ENCODE results near the gene NOC4L.

Gene NOC4L

DNA sequence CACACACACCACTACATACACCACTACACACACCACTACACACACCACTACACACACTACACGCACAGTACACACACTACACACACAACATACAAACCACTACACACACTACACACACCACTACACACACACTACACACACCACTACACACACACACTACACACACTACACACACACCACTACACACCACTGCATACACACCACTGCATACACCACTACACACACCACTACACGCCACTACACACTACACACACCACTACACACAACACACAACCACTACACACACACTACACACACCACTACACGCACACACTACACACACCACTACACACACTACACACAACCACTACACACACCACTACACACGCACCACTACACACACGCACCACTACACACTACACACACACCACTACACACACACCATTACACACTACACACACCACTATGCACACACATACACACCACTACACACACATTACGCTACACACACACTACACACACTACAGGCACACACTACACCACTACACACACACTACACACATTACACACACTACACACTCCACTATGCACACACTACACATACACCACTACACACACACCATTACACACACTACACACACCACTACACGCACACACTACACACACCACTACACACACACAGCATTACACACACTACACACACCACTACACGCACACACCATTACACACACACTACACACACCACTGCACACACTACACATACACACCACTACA is 12.5 kb downstream of the NOC4L start:
- no peak for DNase-seq (ENCODE audit: low spot score)

DNA sequence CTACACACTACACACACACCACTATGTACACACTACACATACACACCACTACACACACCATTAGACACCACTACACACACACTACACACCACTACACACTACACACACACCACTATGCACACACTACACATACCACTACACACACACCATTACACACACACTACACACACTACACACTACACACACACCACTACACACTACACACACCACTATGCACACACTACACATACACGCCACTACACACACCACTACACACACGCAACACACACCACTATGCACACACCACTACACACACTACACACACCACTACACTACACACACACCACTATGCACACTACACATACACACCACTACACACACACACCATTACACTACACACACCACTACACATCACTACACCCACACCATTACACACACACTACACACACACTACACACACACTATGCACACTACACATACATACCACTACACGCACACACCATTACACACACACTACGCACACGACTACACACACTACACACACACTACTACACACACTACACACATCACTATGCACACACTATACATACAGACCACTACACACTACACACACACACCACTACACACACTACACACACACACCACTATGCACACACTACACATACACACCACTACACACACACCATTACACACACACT is 13.6 kb downstream of the NOC4L start:
- DNase-seq (ENCODE audit: low spot score), result no peak

DNA sequence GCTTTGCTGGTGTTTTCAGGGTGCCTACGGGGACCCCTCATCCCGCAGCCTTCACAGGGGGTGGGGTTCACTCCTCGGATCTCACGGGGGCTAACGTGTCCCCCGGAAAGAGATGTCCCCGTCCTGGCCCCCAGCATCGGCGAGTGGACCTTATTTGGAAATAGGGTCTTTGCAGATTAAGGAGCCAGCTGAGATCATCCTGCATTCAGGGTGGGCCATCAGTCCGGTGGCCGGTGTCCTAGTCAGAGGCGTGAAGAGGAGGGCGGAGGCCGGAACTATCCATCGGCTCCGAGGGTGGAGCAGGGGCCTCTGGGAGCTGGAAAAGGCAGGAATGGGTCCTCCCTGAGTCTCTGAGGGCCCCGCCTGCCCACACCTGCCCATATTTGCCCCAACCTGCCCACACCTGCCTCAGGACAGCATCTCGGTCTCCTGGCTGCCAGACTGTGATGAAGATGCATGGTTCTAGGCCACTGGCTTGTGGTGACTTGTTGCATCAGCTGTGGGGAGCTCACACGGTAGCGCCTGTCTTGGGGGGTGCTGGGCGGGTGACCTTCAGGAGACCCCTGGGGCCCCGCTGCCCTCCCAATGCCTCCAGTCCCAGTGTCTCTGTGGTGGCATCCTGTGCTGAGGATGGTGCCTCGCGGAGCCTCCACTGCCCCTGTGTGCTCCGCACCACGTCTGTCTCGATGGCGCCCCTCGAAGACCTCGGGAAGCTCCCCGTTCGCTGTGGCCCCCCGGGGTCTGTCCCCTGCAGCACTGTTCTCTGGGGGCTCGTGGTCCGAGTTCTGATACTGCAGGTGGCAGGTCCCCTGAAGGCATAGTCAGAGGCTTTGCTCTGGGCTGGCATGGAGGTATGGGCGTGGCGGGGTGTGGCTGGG is 14.7 kb downstream of the NOC4L start:
- no peak for DNase-seq (ENCODE audit: low spot score)

- DNase-seq (ENCODE audit: low spot score), result no peak
Observed at GRCh38 chr12:132159555-132160003, 15.3 kb downstream of the NOC4L start.

GRCh38 chr12:132160016-132160415 is 15.8 kb downstream of the NOC4L start:
- DNase-seq (ENCODE audit: low spot score), result no peak

GRCh38 chr12:132160601-132161035 is 16.4 kb downstream of the NOC4L start:
- DNase-seq (ENCODE audit: low spot score), result no peak

DNA sequence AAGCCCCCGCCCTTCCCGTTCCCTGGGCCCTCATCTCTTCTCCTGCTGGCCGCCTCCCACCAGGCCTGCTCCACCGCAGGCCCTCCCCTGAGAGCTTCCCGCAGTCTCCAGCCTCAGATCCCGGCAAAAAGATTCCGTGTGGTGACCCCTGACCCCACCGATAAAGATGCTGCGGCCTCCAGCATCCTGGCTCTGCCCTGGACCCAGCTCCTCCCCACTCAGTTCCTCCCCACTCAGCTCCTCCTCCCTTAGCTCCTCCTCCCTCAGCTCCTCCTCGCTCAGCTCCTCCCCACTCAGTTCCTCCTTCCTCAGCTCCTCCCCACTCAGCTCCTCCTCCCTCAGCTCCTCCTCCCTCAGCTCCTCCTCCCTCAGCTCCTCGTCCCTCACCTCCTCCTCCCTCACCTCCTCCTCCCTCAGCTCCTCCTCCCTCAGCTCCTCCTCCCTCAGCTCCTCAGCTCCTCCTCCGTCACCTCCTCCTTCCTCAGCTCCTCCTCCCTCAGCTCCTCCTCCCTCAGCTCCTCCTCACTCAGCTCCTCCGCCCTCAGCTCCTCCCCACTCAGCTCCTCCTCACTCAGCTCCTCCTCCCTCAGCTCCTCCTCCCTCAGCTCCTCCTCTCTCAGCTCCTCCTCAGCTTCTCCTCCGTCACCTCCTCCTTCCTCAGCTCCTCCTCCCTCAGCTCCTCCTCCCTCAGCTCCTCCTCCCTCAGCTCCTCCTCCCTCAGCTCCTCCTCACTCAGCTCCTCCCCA is 17.0 kb downstream of the NOC4L start:
- DNase-seq (ENCODE audit: low spot score), result no peak

DNA sequence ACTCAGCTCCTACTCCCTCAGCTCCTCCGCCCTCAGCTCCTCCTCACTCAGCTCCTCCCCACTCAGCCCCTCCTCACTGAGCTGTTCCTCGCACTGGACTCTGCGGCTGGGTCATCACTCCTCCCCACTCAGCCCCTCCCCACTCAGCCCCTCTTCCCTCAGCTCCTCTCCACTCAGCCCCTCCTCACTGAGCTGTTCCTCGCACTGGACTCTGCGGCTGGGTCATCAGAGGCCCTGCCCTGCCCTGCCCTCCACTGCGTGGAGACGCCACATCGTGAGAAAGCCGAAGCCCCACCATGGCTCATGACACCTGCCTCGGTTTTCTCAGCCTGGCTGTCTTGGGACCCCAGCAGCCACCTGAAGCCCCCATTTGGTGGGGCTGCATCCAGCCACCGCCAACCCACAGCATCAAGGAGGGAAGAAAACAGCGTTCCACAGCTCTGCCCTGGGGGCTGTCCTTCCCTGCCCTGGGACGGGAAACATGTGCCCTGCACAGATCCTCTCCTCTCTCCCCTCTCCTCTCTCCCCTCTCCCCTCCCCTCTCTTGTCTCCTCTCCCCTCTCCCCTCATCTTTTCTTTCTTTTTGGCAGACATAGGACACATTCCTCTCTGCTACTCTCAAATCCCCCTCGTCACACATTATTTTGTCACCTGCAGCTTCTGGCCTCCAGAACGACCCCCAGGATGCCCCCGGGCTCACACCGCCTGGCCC is 17.7 kb downstream of the NOC4L start:
- DNase-seq (ENCODE audit: low spot score), result no peak

GRCh38 chr12:132162508-132163031 is 18.3 kb downstream of the NOC4L start:
- no peak for DNase-seq (ENCODE audit: low spot score)

DNA sequence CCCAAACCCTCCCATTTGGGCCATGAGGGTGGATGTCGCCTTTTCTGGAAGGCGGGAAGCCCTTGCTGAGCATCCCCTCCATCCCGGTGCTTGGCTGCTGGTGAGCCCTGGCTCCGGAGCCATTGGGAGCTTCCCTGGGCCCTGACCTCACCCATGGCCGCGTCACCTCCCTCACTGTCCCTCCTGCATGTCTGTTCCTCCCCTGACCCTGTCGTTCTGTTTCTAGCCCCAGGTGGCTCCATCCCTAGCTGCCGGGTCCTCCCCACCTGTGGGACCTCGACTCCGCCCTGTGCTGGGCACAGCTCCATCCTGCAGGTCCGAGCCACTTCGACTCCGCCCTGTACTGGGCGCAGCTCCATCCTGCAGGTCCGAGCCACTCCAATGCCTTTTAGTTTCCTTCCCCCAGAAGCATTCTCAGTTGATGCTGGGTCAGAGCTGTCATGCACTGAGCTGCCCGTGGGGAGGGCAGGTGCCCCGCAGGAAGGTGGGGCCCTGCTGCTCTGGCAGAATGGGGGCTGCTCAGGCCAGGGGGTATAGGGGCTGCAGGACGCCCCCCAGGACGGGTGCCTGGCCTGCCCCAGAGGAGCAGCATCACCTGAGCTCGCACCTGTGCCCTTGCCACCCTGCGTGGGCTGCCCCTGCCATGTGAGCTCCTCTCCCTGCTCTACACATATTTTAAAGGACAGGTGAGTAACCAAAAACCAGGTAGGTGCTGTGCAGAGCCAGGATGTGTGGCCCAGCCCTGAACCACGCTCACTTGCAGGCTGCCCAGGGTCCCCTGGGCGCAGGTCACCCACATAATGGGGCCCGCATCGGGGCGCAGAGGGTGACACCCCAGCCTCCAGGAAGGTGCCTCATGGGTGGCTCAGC is 19.0 kb downstream of the NOC4L start:
- no peak for DNase-seq (ENCODE audit: low spot score)

- DNase-seq (ENCODE audit: low spot score), result no peak
Observed at GRCh38 chr12:132163911-132164288, 19.6 kb downstream of the NOC4L start.

- no peak for DNase-seq (ENCODE audit: low spot score)
Observed at GRCh38 chr12:132164426-132164825, 20.2 kb downstream of the NOC4L start.

DNA sequence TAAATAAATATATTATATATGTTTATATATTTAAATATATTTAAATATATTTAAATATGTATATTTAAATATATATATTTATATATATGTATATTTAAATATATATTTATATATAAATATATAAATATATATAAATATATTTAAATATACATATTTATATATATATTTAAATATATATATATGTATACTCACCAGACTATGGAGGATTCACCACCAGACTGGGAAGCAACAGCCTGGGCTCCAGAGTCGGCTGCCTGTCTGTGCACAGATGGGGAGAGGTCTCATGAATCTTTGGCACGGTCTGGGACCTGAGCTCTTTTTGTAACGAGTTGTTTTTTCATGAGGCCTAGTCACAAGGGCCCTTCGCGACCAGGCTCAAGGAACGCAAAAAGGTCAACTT is 21.3 kb downstream of the NOC4L start:
- DNase-seq (ENCODE audit: low spot score), result no peak

DNA sequence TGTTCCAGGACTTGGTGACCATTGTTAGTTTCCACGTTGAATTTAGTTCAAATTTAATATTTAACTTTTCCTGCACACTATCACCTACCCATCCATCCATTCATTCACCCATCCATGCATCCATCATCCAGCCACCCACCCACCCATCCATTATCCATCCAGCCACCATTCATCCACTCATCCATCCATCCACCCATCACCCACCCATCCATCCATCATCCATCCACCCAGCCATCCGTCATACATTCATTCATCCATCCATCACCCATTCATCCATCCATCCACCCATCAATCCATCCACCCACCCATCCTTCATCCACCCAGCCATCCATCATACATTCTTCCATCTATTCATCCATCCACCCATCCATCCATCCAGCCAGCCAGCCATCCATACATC is 21.8 kb downstream of the NOC4L start:
- no peak for DNase-seq (ENCODE audit: low spot score)

DNA sequence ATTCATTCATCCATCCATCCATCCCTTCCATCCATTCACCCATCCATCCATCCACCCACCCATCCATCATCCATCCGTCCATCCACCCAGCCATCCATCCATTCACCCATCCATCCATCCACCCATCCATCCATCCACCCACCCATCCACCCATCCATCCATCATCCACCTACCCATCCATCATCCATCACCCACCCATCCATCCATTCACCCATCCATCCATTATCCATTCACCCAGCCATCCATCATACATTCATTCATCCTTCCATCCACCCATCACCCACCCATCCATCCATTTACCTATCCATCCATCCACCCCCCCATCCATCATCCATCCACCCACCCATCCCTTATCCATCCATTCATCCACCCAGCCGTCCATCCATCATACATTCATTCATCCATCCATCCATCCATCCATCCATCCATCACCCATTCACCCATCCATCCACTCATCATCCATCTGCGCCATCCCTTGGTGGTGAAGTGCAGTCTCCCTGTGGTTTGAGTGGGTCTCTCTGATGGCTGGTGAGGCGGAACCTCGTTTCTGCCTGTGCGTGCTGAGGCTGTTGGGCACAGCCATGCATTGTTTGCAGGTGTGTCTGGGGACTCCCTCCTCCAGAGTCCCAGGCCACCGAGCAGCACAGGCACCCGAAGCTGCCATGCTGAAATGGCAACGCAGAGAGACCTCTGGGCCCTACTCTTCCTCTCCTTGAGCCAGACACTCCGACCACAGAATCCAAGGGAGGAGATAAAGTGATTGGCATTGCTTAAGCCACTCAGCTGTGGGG is 22.7 kb downstream of the NOC4L start:
- DNase-seq (ENCODE audit: low spot score), result no peak

DNA sequence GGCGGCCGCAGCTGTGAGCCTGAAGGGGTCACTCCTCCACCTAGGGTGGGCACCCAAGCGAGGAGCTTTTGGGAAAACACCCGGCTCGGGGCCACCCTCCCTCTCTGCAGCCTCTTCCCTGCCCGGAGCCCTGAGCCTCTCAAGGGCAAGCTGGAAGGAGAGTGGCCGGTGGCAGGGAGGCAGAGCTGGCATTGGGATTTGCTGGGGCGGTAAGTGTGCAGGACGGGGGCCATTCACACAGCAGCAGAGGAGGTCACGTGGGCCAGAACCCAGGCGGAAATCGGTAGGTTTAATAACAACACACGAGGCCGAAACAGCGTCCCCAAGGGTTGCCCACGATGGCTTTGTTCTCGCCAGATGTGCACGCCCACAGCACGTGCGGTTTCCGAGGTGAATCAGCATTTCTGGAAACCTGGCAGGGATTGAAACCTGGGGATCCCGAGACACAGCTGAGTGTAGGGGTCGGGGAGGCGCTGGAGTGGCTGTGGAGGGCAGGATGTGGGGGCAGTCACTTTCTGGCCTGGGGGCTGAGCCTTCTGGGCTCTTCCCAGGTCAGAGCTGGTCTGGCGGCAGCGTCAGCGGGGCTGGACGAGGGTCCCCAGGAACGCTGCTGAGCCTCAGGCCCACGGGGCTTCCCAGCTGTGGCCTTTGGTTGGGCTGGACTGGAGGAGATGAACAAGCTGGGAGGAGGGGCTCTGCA is 23.5 kb downstream of the NOC4L start:
- no peak for DNase-seq (ENCODE audit: low spot score)

DNA sequence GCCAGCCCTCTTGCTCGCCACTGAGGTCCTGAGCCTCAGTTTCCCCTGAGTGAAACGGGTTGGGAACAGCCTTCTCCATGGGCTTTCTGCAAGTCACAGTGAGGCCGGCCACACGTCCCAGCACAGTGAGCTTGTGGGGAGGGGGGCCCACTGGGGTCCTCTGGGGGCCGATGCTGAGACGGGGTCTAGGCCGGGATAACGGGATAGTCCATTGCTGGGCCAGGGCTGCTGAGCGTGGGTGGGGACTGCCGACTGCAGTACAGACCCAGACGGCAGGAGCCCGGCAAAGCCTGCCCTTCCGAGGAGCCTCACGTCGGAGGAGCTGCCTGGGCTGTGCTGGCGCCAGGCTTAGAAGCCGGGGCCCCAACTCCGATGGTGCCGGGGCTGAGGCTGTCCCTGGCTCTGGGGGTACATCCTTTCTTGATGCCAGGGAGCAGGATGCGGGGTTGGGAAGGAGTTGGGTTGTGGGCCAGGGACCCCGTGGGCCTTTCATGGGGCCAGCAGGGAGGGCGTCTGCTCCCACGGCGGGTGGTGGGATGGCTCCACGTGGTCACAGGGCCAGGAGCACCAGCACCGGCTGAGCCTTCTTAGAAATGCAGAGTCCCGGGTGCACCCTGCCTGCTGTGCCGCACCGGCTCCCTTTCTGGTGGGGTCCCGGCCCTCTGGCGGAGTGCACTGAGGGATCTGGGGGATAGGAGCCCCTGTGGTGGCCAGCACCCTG is 24.2 kb downstream of the NOC4L start:
- DNase-seq (ENCODE audit: low spot score), result no peak

DNA sequence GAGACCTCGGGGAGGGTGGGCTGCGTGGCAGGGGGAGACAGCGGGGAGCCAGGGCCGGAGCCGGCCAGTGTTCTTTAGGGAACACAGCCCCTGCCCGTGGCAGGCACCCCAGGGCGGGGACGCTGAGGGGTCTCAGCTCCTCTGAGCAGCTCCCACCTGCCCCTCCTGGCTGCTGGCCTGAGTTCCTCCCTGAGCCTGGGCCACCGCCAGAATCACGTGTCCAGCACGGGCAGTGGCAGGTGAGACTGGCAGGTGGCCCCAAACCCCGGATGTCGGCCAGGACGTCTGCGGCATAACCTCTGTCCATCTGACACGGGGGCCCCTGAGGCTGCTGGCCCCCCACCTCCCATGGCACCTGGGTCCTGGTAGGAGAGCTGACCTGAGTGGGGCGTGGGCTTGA is 25.1 kb downstream of the NOC4L start:
- no peak for DNase-seq (ENCODE audit: low spot score)
